HK-2 (cell line): ENCODE measurements around the gene WWOX.

Experiments used
- DNase-seq: peaks from one replicate; pipeline ENCODE4 v3.0.0-alpha.2; 2018; ENCODE audit not compliant: unreplicated experiment

WWOX gene

GRCh38 chr16:78655331-78656113 lies 556.1 kb downstream of the WWOX start:
- DNase-seq, result no peak

GRCh38 chr16:78656887-78657286 lies 557.4 kb downstream of the WWOX start:
- no peak for DNase-seq

DNA sequence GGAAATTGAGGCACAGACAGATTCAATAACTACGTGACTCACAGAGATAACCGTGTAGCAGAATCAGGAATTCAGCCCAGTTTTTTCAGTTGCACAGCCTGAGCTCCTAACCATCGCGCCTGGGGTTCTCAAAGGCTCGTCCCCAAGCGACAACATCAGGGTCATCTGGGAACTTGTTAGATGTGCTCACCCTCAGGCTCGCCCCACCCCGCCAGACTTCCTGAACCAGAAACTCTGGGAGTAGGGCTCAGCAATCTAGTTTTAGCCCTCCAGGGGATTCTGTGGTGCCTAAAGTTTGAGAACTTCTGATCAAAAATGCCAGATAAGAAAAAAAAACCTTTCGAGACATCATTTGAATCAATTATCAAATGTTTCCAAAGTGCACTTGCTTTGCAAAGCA lies 559.8 kb downstream of the WWOX start:
- no peak for DNase-seq

DNA sequence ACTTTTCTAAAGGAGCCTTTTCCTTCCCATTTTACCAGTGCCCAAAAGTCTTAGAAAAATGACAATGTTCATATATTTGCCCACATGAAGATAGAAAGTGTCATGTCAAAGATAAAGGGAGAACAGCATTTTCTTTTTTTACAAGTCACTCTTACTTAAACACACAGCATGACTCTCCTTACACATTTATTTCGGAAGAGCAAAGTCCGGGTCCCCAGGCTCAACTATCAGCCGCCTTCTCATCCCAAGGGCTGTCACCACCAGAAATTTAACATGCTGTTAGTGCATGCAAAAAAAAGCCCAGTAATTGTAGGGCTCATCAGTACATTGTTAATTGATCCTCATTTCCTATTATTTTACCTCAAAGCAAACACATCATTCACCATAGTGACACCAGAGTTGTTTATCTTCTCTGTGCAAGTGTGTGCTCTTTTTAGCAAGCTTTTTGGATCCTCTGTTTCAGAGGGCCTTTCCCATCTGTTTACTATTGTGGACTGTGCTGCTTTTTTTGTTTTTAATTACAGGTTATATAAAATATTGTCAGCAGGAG lies 560.3 kb downstream of the WWOX start:
- DNase-seq, result no peak

DNA sequence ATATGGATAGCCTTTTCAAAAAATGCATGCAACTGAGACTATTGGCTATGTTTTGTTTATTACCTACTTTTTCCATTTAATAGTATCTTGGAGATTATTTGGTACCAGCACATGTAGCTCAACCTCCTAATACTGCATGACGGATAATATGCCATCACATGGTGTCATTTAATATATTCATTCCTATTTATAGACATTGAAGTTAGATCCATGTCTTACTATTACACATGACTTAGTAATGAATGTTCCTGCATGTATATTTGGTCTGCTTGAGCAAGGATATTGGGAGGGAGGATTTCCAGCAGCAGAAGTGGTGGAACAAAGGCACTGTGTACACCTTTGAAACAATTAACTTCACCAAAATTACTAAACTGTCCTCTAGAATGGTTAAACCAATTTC lies 561.3 kb downstream of the WWOX start:
- DNase-seq, result no peak

DNA sequence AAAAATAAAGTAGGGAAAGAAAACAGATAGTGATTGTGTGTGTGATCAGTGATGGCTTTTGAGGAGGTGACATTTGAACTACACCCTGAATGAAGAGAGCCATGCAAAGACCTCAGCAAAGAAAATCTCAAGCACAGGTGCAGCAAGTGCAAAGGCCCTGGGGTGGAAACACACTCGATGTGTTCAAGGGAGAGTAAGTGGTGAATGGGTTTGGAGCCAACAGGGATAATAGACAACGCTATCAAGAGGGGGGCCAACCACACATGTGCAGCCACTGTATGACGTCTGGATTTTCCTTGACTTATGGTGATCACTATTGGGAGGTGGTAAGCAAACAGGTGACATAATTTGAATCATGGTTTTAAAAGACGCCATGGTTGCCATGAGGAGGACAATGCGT lies 564.2 kb downstream of the WWOX start:
- no peak for DNase-seq

DNA sequence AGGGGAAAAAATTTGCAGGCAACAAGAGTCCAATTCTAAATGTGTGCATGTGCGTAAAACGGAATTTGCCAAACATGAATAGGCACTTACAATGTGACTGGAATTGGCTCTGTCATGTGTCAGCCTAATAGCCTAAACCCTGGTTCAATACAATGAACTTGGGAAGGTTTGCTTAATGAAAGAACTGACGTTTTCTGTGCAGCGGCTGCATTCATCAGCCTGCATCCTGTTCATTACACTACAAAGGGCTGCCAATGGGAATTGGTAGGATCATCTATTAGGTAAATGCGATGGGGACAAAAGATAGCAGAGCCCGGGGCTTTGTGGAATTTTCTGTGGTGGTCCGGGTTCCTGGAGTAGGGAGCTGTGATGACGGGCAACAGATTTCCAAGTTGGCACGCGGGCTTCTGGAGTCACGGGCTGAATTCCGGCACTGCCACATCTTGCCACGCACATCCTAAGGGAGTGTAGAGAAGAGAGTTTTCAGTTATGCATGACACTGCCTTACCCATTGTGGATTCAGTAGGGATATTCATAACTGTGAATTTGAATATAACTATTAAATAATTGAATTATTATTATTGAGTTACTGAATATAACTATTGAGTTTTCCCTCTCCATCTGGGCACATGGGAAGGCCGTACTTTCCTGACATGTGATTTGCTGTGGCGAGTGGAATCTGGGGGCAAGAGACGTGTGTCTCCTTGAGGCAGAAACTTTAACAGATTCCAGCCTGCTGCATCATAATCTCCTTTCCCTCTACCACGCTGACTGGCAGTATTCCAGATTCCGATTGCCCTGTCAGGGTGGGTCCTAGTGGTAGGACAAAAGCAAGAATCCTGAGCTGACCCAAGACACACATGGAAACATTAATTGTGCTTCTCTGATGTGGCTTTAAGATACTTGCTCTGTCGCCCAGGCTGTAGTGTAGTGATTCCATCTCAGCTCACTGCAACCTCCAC lies 565.6 kb downstream of the WWOX start:
- no peak for DNase-seq

GRCh38 chr16:78666318-78666717 lies 566.9 kb downstream of the WWOX start:
- no peak for DNase-seq

GRCh38 chr16:78667675-78668074 lies 568.2 kb downstream of the WWOX start:
- no peak for DNase-seq

- DNase-seq, result no peak
Measured at GRCh38 chr16:78668393-78668792, 568.9 kb downstream of the WWOX start.

- DNase-seq, result no peak
Measured at GRCh38 chr16:78669994-78670393, 570.5 kb downstream of the WWOX start.

DNA sequence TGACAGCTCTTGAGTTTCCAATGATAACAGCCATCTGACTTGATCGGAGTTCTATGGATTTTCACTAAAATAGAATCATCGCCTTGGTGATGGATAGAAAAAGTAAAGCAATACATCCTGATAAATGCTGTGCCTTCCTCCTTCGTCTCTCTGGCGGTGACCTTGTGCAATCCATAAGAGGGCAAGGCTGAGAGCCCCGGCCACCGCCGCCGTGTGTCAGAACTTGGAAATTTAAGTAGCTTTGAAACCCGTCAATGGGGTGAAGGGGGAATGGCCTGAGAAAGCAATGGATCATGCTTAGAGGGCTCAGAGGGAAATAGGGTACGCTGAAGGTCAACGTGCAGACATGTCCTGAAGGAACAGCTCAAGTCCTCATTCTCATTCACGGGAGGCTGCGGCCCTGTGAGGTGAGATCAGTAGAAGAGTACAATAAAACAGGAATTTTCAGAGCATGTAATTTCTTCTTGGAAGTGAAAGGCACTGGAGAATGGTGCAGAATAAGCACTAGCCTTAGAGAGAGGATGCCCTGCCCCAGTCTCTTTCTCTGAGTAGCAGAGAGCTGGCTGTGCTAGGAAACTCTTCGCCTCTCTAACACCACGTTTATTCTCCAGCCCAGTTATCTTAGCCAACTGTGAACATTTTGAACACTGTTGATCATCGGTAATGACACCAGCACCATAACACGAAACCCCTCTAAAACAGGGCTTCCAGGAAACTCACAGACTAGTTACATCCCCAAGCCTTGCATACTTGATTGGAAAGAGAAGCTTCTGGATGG lies 573.5 kb downstream of the WWOX start:
- no peak for DNase-seq

DNA sequence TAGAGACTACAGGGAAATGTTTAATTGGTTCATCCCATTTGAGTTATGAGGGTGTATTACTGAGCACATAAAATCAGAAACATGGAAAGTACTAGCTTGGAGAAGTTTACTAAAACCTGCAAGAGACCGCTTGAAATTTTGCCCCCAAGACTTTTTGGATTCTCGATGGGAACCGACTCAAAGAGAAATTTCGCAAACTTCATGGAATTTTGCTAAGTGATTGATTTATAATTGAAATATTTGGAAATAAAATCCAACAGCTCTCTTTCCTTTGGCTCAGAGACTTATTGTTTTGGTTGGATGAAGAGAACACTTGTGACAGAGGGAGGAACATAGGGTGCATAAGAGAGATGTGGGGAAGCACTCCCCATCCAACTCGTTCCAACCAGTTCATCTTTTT lies 574.4 kb downstream of the WWOX start:
- DNase-seq, result no peak

DNA sequence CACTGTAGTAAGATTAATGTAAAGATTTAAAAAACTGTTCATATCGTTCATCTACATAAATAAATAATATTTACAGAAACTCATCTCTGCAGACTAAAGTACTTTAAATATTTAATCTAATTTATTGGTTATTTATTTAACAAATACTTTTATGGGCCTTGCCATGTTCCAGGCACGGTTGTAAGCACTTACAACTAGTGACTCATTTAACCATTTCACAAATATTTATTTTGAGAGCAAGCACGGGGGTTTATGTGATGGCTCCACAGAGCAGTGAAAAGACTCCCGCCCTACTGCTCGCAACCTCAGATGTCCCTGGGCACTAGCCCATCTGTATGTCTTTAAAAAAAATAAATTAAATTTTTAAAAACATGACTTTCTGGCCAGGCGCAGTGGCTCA lies 575.9 kb downstream of the WWOX start:
- DNase-seq, result no peak

GRCh38 chr16:78675951-78676792 lies 576.7 kb downstream of the WWOX start:
- DNase-seq, result no peak

DNA sequence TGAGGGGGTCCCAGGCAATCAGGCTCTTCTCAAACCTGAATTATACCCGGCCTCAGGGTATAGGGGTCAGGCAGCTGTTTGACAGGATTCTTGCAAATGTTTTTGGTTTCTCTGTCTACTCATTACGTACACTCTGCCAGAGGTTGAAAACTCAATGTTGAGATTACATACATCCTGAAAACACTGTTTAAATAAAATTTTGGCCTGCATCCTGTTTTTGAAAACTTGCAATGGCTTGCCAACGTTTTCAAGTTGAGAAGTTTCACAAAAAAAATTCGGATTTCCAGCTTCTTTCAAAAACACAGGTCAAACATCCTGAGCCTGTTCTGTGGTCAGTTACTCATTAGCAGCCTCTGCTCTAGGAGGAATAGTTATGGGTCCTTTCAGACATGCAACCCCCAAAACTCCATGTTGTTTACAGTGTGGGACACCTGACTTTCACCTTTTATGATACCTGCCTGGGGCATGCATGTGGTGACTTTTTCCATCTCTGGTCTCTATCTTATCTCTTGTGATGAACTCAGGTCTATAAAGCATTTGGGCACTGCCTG lies 577.8 kb downstream of the WWOX start:
- no peak for DNase-seq

DNA sequence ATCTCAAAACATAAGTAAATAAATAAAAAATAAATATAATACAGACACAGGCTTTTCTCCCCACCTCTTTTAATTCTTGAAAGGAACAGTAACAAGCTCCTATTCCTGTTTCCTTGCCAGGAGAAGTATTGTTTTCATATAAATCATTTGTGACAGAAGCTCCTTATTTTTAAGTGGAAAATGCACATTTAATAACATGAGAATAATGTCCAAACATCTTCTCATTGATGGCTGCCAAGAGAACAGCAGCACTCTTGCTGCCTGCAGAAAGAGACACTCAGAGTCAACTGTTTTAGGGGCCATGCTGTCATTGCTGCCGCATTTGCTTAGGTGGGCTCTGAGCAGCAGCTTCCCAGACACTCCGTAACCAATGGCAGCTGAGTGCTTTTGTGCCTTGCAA lies 580.1 kb downstream of the WWOX start:
- DNase-seq, result no peak

DNA sequence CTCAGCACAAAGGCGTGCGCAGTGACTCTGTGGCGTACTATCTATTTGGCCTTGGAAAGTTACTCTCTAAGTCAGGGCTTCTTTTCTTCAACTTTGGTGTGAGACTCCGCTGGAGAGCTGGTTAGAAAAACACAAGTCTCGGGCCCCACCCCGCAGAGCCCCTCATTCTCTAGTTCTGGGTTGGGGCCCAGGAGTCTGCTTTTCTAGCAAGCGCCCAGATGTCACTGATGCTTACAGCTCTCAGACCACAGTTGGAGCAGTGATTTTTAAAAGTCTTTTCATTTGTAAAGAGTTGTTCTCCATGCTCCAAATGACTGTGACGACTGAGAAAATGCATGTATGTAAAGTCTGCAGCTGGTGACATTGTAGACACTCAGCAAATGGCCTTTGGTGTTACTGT lies 582.3 kb downstream of the WWOX start:
- DNase-seq, result no peak

- DNase-seq, result no peak
Measured at GRCh38 chr16:78684030-78684611, 584.7 kb downstream of the WWOX start.

DNA sequence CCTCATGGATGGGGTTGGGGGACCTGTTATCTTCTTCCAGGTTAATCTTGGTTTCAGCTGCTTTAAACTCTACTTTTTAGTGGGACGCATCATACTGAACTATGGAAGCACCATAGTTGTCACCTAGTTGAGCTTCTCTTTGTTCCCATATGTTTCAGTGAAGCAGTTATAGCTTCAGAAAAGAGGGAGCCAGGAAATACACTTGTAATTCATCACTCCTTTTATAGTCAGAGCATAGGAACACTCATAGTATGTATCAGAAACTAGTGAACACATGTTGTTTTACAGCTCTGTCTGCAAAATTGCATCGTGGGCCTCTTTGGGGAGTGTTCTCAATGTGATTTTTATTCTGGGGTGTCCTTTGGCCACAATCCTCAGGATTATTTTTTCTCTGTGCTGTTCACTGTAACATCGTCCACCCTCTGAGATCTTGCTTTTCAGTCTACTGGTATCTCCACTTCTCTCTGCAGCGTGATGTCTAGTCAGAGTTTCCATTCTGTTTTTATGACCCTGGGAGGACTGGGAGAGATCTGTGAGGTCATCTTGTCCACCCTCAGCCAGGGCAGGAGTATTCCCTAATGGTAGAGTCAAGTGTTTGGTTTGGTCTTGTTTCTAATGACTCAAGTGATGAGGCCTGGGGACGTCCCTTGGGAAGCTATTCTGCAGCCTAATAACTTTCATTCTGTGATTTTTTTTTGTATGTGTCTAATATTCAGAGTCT lies 585.4 kb downstream of the WWOX start:
- DNase-seq, result no peak
